Nasal cavity respiratory epithelium epithelial cell of viscerocranial mucosa (primary cell): ENCODE measurements around the gene SLC9A9. TPM values are rescaled to one million over a fixed set of nuclear protein-coding genes. Genes with fewer than 3 reads are reported as not detected.

Source experiments
- total RNA-seq: library from RNA; depleted of rRNA; stranded (reverse); fragments of >200 nt; gene quantifications from 2 replicates; pipeline ENCODE4 v1.2.3, GENCODE V29; 2014

The SLC9A9 gene
- 1.0 and 8.9 TPM in 2 replicates for total RNA-seq

GRCh38 chr3:143847787-143848631 is at the start of gene SLC9A9:
Gene SLC9A9, minus strand, starts transcription at chr3:143848468. Its CDS starts 146 bp downstream, at chr3:143848322.

Other genes starting within 250 kb of the SLC9A9 start
- 40.3 and 41.8 TPM in 2 replicates for gene DIPK2A, start 123.4 kb upstream of the SLC9A9 start, total RNA-seq